Cardiac muscle cell (in vitro differentiated cells and primary cell): ENCODE data around the gene DAD1. TPM values are rescaled to one million over a fixed set of nuclear protein-coding genes. Genes with fewer than 3 reads are reported as not detected.
A peak's percentile ranks its signal among the peaks of the same experiment; 100 is the strongest.

ENCODE experiments used
- DNase-seq, 2 donors: peaks; one replicate each; pipeline versions ENCODE4 v3.0.0 to v3.0.0-alpha.2; 2010 to 2017; ENCODE audit warnings: low read depth in 1 of 2, low spot score in 1 of 2
- H3K27ac ChIP-seq: fragments of 200-600 bp; sonication (generic); 2 replicates; pipeline ENCODE4 v1.5.1; 2016
- H3K27me3 ChIP-seq: fragments of 200-600 bp; sonication (generic); 2 replicates; pipeline ENCODE4 v1.6.0; 2016; ENCODE audit warnings: control low read depth
- H3K36me3 ChIP-seq: fragments of 200-600 bp; sonication (generic); 2 replicates; pipeline ENCODE4 v1.5.1; 2016; ENCODE audit warnings: control low read depth
- H3K4me1 ChIP-seq: fragments of 200-600 bp; sonication (generic); 2 replicates; pipeline ENCODE4 v1.8.1; 2017; ENCODE audit warnings: low read depth, mild to moderate bottlenecking, mixed run types
- H3K4me3 ChIP-seq: fragments of 200-600 bp; sonication (generic); 2 replicates; pipeline ENCODE4 v1.5.1; 2016; ENCODE audit warnings: mild to moderate bottlenecking
- H3K9me3 ChIP-seq: fragments of 200-600 bp; sonication (generic); 2 replicates; pipeline ENCODE4 v1.5.1; 2017; ENCODE audit warnings: low read depth, mild to moderate bottlenecking, control low read depth
- CTCF ChIP-seq: IDR thresholded peaks from 2 replicates; pipeline ENCODE4 v1.5.1; 2012; ENCODE audit warnings: low read depth, mild to moderate bottlenecking, low read length
- polyA plus RNA-seq: library from polyadenylated mRNA; unstranded; fragments of >200 nt; fragmentation: Nextera tagmentation; extraction: Ambion mirVana; gene quantifications from 2 replicates; pipeline ENCODE4 v1.2.1, GENCODE V29; 2016
- total RNA-seq: library from RNA; depleted of rRNA; stranded (reverse); fragments of >200 nt; gene quantifications from 2 replicates; pipeline ENCODE4 v1.2.3, GENCODE V29; 2016

The DAD1 gene
- total and polyA plus RNA-seq, 2 experiments from 2014 or later = 103 to 444 TPM

- no peak for TF ChIP-seq CTCF
- Histone ChIP-seq H3K9me3 (no peaks in the 10 kb centered on the region), H3K36me3 (peaks cover 4% of the 10 kb centered on the region), H3K4me3 (no peak overlapping the region), H3K27me3 (no peaks in the 10 kb centered on the region), H3K27ac (no peak overlapping the region), H3K4me1 (peaks cover 26% of the 10 kb centered on the region)
- peak in 1 of 2 donors; percentile 29 for DNase-seq
Measured at GRCh38 chr14:22561661-22562579, 27.1 kb downstream of the DAD1 start.

- TF ChIP-seq CTCF = no peak
- no peak overlapping the region for H3K27ac ChIP-seq
- H3K4me3 ChIP-seq = no peak overlapping the region
- H3K4me1 ChIP-seq = peaks cover 26% of the 10 kb centered on the region
- DNase-seq = no peak
- H3K27me3 ChIP-seq = no peaks in the 10 kb centered on the region
- peaks cover 4% of the 10 kb centered on the region for H3K36me3 ChIP-seq
- no peaks in the 10 kb centered on the region for H3K9me3 ChIP-seq
Measured at GRCh38 chr14:22561366-22561660, 27.7 kb downstream of the DAD1 start.

- no peaks in the 10 kb centered on the region for H3K9me3 ChIP-seq
- peaks cover 26% of the 10 kb centered on the region for H3K4me1 ChIP-seq
- H3K27ac ChIP-seq = no peak overlapping the region
- no peaks in the 10 kb centered on the region for H3K27me3 ChIP-seq
- H3K36me3 ChIP-seq = peaks cover 4% of the 10 kb centered on the region
- no peak overlapping the region for H3K4me3 ChIP-seq
- no peak for TF ChIP-seq CTCF
- no peak for DNase-seq
Measured at GRCh38 chr14:22560662-22561365, 28.2 kb downstream of the DAD1 start.

GRCh38 chr14:22559041-22559440 lies 30.0 kb downstream of the DAD1 start:
- no peak overlapping the region for H3K4me3 ChIP-seq
- no peaks in the 10 kb centered on the region for H3K27me3 ChIP-seq
- no peak for DNase-seq
- no peak overlapping the region for H3K27ac ChIP-seq
- H3K9me3 ChIP-seq = no peaks in the 10 kb centered on the region
- H3K36me3 ChIP-seq = no peaks in the 10 kb centered on the region
- peaks cover 19% of the 10 kb centered on the region for H3K4me1 ChIP-seq
- TF ChIP-seq CTCF = no peak

GRCh38 chr14:22558221-22558913 lies 30.7 kb downstream of the DAD1 start:
- DNase-seq = no peak

More at GRCh38 chr14:22558221-22558913, 30.7 kb downstream of the DAD1 start:
- TF ChIP-seq CTCF = peak; percentile 39
- Histone ChIP-seq H3K27ac (no peak overlapping the region), H3K36me3 (no peaks in the 10 kb centered on the region), H3K4me1 (peaks cover 13% of the 10 kb centered on the region), H3K27me3 (no peaks in the 10 kb centered on the region), H3K4me3 (no peak overlapping the region), H3K9me3 (no peaks in the 10 kb centered on the region)
